Measurements from ENCODE around the gene TSR2.

TSR2 gene

GRCh38 chrX:54439960-54440871, at the start of gene TSR2:
Gene TSR2 (plus strand): TSS chrX:54440404. CDS start chrX:54440422, 18 bp downstream.
- peak; percentile 79 for DNase-seq

GRCh38 chrX:54397113-54397512, 43.1 kb upstream of the TSR2 start:
- no peak for DNase-seq

DNA sequence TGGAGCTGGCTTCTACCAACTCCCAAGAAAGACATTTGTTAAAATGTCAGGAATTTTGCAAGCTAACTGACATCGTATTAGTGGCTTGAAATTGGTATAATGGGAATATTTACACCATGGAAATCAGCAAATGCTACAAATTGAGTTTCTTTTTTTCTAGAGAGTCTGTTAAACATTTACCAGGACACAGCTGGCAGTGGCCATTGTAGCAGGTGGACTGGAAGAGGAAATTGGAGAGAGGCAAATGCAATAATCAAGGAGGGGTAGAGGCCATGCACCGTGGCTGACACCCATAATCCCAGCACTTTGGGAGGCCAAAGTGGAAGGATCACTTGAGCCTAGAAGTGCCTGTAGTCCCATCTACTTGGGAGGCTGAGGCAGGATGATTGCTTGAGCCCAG, 32.9 kb upstream of the TSR2 start:
- no peak for DNase-seq

- no peak for DNase-seq
Observed at GRCh38 chrX:54411732-54412131, 28.5 kb upstream of the TSR2 start.

GRCh38 chrX:54413753-54414152, 26.5 kb upstream of the TSR2 start:
- DNase-seq = no peak

DNA sequence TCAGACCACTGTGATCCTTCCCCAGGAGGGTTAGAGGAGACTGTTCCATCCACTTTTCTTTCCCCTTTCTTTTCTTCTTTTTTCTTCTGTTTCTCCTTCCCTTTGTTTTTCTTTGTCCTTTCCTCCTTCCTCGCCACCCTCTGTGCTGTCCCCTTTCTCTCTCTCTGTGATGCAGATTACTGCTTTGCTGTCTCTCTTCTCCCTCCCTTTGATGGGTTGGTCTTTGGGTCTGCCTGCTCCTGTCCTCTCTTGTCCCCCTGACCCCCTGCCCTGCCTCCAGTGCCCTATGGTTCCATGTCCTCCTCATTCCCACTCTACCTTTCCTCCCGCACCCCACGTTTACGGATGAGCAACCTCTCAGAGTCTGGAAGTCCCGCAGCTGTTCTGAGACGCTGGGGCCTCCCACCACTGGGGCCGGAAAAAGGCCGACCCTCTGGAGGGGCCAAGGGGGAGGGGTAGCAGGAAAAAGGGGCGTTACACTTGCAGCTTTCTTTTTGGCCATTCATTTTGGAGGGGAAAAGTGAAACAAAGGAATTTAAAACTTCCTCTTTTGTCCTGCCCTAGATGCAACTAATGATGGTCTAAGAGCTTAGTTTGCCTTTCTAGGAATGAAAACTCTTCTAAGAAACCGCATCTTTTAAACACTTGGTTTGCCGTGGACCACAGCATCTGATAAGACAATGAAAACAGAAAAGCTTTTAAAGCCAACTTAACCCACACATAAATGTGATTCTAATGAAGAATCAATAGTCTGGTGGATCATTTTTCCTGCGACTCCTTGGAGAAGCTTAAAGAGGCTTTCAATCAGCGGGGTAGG, 24.5 kb upstream of the TSR2 start:
- no peak for DNase-seq

GRCh38 chrX:54416965-54417364, 23.2 kb upstream of the TSR2 start:
- no peak for DNase-seq

GRCh38 chrX:54419559-54420302, 20.5 kb upstream of the TSR2 start:
- DNase-seq = no peak

DNA sequence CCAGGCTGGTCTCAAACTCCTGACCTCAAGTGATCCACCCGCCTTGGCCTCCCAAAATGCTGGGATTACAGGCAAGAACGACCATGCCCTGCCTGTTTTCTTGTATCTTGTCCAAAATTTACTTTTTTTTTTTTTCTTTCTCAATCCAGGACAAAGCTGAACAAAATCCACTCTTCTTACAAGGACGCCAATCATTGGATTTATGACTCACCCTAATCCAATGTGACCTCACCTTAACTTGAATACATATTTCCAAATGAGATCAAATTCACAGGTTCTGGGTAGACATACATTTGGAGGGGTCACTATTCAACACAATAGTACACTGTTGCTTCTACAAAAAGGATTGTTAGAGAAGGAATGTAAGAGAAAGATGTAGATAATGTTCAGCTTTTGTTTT, 18.0 kb upstream of the TSR2 start:
- no peak for DNase-seq

- DNase-seq = no peak
Observed at GRCh38 chrX:54423161-54423888, 16.9 kb upstream of the TSR2 start.

DNA sequence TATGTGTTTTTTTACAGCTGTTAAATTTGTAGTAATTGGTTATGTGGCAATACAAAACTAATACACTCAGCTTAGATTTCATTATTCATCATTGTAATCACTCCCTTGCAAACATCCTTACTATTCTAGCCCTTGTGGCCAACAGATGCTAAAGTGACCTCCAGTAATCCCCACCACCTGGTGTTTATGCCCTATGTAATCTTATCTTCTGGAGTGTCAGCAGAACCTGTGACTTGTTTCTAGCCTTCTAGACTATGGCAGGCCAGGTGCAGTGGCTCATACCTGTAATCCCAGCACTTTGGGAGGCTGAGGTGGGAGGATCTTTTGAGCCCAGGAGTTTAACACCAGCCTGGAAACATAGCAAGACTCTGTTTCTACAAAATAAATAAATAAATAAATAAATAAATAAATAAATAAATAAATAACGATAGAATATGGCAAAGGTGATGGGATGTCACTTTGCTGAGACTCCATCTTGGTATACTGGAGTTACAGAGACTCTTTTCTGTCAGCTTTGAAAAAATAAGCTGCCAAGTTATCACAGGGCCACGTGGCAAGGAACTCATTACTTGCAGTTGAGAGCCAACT, 12.3 kb upstream of the TSR2 start:
- DNase-seq = no peak

- no peak for DNase-seq
Observed at GRCh38 chrX:54430519-54430918, 9.7 kb upstream of the TSR2 start.

DNA sequence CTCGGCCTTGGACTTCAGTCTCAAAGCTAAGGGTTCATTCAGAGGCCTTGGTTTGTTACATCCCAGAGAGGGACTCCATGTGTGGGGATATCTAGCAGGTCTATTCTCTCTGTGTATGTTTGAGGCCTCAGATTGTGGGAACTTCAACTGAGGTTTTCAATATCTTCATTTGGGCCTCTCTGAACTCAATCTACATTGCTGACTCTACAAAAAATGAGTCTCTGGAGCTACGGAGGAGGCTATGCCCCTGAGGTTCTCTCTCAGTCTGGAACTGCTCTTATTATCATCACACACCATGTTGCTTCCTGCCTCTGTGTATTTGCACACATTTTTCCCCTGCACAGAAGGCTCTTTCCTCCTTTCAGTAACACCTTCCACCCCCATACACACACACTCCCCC, 5.1 kb upstream of the TSR2 start:
- no peak for DNase-seq

DNA sequence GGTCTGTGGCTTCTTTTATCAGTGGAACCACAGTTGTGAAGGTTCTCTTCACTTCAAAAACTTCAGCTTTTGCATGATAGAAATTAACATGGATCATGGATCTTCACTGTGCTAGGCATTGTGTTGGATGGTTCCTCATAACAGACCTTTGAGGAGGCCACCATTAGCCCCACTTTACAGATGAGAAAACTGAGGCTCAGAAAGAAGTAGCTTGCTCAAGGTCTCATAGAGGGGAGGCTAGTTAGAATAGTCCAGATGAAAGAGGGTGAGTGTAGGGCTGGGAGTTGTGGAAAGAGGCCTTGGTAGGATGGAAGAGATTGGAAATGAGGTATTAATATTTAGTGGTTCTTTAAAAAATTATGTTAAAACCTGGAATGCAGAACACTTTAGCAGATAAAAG, 2.6 kb downstream of the TSR2 start:
- DNase-seq = no peak

GRCh38 chrX:54444752-54445151, 4.5 kb downstream of the TSR2 start:
- no peak for DNase-seq

- DNase-seq = no peak
Observed at GRCh38 chrX:54446084-54446483, 5.9 kb downstream of the TSR2 start.

GRCh38 chrX:54447461-54447860, 7.3 kb downstream of the TSR2 start:
- DNase-seq = no peak

GRCh38 chrX:54449929-54450328, 9.7 kb downstream of the TSR2 start:
- DNase-seq = no peak

DNA sequence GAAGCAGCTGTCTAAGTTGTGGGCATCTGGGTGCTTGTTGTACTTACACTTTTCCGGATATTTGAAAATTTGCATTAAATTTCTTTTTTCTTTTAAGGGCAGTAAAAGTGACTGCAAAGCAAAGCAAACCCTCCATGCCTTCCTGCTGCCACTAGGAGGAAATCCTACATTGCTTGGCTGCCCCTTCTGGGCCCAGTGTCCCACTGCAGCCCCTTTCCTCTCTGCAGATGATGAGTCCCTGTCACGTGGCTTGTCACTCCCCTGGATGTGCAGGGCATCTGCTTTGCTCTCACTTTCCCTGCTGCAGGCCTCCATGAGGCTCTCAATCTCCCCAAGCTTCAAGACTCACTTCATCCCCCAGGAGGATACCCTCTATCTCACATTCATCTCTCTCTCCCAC, 12.7 kb downstream of the TSR2 start:
- DNase-seq = no peak

- DNase-seq = no peak
Observed at GRCh38 chrX:54470054-54470760, 30.0 kb downstream of the TSR2 start.

Data from activated CD8-positive, alpha-beta memory T cell treated with anti-CD3 and anti-CD28 coated beads, Interleukin-2, amount 50 U/mL, for 48 hours (primary cell).